GM18870 (cell line): ENCODE data around the gene ITGA3.

Source experiments
- ATAC-seq: cut with Tn5 transposase; IDR thresholded peaks from one replicate; pipeline ENCODE4 v1.9.1; 2021; ENCODE audit warnings: moderate library complexity; ENCODE audit not compliant: unreplicated experiment

The ITGA3 gene

DNA sequence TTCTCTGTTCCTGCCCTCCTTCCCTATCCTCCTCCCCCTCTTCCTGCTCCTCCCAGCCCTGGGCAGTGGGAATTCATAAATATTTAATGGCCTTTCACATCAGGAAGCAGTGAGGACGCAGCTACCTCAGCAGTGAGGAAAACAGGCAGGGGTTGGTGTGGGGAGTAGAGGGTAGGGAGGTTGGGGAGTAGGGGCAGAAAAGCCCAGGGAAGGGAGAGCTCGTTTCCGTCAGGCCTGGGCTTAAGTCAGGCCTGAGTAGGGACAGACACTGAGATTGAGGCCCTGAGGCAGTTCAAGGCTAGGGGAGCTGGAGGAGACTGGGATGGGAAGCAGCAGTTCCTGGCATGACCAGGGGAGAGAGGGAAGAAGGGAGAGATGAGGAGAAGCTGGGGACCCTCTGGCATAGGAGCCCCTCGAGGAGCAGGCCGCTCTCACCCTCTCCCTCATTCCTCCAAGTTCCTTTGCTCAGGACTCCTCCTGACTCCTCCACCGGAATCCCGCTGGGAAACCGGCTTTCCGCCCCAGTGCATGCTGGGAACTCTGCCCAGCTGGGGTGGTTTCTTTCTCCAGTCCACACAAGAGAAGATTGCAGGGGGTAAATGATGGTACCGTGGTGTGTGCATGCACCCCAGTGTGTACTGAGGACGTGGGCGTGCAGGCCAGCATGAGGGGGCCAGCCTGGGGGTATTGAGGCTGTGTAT, 67.9 kb downstream of the ITGA3 start:
- no peak for ATAC-seq

DNA sequence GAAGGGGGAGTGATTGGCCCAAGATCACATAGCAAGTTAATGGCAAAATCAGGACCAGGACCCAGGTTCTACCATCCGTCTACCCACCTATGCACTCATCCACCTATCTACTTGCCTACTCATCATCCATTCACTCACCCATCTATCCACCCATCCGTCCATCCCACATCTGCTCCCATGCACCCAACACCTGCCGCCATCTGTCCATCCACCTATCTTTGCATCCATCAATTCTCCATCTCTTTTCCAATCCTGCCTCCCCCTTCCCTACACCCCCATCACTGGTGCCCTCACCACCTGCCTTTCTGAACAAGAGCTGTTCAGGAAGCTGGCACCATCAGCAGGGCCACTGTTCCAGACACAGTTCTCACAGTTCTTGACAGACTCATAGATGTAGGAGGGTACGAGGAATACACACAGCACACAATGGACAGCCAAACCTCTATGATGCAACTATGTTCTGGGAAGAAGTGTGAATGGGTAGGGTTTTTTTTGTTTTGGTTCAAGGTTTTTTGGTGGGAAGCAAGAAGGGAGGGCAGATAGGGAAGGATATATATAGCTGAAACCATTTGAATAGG, 69.6 kb downstream of the ITGA3 start:
- no peak for ATAC-seq

DNA sequence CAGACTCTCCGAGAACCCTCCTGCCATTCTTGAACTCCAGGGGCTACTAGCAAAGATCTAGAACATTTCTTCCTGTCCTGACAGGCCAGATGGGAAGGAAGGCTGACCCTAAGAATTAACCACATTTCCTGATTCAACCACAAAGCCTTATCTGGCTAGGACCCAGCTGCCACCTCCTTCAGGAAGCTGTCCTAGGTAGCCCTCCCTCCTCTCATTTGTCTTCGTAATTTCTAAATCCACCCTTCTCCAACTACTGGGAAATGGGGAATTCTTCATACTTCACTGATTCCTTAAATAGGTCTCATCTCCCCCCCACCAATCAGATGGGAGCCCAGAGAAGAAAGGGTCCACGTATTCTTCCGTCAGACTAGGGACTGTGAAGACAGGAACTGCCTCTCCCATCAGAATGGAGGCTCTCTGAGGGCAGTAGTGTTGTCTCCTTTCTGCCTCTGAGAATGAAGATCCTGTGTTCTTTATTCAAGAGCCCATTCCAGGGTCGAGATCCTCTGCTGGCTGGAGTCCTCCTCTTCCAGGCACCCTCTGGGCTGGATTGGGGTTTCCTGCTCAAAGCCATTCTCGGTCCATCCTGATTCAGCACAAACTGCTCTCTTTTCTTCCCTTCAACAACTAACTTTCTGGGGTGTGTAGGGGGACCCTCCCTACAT, 71.9 kb downstream of the ITGA3 start:
- ATAC-seq = no peak

DNA sequence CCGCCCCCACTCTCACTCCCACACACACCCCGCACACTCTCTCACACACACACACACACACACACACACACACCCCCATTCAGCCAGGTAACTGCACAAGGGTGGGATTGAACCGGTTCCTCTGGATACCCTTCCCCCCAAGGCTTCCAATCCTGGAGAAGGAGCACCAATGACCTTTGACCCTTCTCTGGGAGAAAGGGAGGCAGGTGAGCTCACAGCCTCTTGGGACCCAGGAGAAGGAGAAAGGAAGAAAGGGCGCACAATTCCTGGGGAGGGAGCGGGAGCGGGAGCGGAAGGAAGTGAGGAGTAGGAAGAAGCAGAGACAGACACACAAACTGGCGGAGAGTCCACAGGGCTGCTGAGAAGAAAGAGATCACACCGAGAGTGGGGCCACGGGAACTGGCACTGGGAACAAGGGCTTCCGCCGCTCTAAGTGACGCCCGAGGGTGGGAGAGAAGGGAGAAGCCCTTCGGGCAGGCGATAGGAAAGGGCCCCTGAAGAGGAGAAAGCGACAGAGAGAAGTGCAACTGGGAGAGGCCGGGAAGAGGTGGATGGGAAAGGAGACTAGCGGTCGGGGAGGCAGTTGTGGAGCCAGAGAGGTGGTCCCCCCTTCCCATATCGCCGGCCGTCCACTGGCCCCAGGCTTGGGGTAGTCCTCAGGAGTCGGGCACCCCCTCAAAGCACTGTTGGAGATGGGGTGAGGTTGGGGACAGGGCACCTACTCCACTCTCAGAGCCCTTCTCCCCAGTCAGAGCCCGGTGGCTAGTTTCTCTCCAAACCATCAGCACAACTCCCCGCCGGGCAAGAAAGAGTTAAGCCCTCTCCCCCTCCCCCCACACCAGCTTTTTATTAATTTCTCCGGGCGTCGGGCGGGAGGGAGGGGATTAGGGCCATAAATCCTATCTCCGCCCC, 72.8 kb downstream of the ITGA3 start:
- no peak for ATAC-seq

DNA sequence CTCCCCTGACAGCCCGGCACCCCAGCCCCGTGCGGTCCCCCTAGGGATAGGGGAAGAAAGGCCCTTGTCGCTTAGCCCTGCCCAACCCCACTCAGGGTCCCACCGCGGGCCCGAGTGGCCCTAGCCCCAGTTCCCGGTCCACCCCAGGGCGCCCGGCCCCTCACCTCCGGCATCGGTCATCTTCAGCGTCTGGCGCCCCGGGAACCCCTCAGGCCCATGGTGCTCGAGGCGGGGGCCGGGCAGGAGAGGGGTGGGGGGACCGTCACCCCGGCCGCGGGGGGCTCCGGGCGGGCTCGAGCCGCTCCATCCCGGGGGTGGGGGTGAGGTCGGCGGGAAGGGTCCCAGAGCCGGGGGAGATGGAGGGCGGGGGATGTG, 73.4 kb downstream of the ITGA3 start:
- ATAC-seq = no peak

DNA sequence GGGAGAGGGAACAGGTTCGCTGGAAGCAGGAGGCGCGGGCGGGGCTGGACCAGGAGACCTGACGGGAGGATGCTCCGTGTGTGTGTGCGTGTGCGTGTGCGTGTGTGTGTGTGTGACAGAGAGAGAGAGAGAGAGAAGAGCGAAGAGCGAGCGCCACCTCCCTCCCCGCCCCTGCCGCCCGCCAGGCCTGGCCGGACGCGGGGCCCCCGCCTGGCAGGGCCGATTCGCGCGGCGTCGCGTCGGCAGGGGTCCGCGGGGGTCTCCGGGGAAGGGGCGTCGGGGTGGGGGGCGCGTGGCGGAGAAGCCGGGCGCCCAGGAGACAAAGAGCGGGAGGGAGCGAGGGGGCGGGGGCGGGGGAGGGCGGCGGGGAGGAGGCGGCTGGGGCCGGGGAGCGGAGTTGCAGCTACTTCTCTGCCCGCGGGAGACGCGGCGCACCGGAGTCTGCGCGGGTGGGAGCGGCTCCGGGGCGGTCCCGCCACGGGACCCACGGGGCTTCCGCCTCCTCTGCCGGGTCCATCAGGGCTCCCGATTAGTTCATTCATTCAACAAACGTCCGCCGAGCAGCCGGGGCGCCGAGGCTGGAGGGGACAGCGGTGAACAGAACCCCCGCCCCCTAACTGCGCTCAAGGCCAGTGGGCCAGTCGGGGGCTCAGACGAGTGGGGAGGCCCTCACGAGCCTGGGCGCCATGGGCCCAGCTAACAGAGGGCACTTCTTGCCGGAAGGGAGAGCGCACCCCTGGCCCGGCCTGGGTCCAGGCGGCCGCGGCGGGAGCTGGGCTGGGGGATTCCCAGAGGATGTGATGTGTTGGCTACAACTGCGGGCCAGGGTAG, 74.0 kb downstream of the ITGA3 start, which contains the start of gene SAMD14:
Gene SAMD14, minus strand, starts transcription at position 433 of the 831 bp plus-strand sequence. CDS start 5,201 bp downstream, outside the sequence.
- no peak for ATAC-seq

DNA sequence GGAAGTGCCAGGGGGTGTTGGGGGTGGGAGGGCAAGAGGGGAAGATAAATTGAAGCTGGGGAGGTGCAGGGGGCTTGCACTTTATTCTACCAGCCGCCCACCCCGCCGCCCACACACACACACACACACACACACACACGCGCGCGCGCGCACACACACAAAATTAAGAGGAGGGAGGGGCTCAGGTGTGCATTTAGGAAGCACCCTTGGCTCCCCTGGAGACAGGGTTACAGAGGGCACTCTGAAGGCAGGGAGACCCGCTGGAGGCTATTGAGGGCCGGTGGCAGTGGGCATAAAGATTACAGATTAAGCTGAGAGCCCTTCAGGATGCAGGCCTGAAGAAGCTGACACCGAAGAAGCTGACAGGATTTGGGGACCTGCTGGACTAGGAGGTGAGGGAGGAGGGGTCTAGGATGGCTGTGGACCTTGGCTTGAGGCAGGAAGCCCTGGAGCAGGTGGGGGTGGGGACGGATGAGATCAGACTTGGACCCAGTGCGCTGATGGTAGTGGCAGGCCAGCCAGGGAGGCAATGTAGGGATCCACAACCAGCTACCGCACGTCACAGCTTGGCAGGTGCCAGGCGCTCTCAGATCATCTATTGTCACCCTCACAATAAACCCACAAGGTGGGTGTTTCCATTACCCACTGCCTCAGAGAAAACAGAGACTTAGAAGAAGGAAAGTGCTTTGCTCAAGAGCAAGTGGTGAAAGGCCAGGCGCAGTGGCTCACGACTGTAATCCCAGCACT, 74.8 kb downstream of the ITGA3 start:
- no peak for ATAC-seq

DNA sequence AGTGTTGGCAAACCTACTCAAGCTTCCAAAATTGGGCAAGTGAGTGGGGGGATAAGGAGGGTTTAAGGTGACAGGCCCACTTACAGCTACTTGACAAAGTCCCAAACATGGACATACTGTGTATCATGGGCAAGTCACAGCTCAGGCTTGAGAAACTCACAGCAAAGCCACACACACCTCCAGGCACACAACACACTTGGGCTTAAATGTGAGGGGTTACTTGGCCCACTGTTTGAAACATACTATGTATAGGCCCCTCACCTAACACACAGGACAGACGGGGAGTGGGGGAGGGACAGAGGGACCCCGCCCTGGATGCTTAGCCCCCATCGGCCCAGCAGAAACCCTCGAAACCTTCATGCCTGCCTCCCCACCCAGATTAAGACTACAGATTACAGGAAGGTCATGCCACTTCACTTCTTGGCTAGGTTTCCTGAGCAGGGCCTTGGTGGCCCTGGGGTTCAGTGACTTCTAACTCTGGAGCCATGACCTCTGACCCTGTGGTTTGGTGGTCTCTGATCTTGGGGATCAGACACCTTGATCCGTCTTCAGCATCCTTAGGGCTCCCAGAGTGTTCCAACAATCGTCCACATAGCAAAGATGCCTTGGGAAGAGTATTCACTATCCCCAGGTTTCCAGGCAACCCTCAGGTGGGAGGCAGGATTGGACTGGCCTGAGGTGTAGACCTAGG, 76.3 kb downstream of the ITGA3 start:
- ATAC-seq = no peak

DNA sequence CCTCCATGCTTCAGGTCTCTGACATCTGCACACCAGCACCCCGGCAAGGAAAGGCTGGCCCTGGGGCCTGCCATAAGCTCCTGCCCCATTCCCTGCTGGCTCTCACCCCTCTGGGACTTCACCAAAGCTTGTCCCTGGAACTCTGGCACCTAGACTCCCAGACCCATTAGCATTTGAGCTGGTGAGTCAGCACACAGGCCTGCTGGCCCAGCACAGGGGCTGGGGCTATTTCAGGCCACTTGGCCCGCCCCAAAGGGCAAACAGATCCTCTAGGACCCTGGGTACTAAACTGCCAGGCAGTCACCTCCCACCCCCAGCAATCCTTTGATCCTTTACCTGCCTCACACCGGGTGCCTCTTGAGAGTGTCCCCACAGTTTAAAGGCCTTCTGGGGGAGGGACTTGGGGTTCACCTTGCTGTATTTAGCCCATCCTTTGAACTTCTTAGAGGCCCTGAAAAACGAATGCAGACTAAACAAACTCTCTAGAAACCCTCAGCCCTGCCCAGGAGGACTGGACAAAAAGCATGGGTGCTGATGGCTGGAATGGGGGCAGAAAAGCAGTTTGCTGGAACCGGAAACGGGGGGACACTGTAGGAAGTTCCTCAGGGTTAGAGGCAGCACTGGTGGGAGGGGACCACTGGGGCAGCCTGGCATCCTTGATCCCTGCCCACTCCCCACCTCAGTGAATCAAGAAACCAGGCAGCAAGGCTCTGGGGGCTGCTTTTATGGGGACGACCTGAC, 77.3 kb downstream of the ITGA3 start:
- ATAC-seq = no peak

DNA sequence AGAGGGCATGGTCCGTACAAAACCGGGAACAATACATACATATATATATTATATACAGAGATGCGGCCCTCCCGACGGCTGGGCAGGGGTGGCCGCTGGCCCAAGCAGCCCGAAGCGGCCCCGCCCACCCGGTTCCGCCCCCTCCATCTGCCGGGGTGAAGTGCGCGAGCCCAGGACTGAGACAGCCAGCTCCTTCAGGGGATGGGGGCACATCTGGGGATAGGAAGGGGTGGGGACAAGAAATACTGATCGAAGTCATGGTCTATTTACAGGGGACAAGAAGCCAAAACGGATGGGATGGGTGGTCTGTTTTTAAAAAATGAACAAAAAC, 77.8 kb downstream of the ITGA3 start:
- ATAC-seq = no peak

DNA sequence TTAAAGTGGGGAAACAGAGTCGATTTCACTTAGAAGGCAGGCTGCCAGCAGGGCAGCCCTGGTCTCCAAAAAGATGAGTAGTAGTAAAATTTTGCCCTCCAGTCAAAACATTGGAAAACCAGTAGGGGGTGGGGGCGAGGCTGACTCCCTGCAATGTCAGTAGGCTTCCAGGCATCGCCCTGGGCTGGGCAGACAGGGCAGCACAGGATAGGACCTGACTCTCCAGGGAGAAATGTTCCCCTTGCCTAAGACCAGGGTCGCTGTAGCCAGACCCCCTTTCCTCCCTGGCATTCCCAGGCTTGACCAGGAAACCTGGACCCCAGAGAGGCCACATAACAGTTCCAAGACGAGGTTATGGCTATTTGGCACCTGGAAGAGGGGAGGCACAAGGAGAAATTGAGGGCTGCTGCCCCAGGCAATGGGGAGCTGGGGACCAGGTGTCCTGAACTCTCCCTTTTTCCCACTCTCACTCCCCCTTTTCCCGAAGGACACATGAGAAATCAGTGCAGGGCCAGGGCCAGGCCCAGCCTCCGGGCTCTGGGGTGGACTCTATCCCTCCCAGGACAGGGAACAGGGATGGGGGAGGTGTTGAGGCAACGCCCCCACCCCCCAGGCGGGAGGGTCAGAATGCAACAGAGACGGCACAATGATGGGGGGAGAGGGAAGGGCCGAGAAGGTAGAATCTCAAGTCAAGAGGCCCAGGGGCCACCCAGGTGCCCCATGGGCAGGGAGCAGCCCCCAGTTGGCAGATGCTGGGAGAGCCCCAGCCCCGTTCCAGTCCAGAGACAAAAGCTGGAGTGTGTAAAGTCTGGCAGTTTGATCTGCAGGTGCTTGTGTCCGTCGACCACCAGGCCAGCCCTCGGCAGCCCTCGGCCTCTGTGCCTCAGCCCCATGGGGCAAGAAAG, 78.5 kb downstream of the ITGA3 start:
- ATAC-seq = no peak

DNA sequence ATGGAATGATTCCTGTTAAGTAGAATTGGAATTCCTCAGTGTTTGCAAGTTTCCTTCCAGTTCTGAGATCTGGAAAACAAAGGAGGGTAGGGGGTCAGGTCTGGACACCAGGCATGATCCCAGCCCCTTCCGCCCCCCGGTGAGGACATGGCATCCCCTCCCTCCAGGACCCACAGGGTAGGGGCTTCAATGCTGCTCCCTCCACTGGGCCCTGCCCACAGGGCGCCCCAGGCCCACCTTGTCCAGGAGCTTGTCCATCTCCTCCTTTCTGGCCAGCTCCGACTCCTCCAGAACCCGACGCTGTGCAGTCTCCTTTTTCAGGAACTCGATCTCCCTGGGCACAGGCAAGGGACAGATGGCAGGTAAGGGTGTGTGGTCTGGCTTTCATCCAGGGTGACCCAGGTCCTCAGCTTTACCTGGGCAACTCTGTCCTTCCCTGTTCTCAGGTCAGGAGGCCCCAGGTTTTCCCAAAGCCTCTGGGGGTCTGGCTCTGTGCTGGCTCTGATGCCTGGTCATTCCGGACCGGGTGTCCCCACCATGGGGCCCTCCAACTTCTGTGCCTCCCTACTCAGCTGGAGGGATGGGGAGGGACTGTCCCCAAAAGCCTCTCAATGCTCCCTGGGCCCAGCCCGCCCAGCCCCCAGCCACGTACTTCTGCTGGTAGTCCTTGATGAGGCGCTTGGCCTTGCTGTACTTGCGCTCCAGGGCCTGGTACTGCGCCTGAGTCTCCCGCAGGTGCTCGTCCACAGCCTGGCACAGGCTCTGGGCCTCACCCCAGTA, 79.6 kb downstream of the ITGA3 start:
- no peak for ATAC-seq

DNA sequence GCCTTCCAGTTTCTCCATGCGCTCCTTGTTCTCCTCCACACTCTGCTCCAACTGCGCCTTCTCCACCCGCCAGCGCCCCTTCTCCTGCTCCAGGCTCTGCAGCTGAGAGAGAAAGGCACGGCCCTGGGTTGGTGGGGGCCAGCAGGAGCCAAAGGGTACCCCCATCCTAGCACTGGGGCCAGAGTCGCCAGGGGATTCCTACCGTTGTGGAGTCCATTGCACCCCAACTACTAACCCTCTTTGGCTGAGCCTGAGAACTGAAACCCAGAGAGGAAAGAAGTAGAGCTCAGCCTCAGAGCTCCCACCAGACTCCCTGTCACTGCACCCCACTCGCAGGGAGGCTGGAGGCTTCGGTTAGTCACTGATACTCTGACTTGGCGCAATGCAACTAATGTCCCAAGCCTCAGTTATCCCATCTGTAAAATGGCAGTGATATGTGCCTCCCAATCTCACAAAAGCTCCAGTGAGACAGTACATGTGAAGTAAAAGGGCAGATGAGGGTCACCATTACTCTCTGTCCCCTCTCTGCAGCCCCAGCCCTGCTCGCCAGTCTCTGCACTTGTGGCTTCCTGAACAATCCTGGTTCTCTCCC, 80.3 kb downstream of the ITGA3 start:
- no peak for ATAC-seq

DNA sequence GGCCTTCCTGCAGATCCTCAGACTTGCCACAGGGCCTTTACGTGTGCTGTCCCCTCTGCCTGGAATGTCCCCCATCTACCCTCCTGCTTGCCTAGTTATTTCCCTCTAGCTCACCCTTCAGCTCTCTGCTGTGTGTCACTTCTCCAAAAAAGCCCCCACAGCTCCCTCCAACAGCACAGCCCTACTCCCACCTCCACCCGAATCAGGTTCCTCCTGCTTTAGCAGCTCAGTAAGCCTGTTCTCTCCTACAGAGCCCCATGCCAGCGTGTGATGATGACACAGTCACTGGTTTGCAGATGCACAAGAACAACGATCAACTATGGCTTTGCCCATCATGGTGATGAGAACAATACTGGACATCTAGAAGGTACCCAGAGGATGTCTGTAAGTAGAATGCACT, 81.1 kb downstream of the ITGA3 start:
- no peak for ATAC-seq

DNA sequence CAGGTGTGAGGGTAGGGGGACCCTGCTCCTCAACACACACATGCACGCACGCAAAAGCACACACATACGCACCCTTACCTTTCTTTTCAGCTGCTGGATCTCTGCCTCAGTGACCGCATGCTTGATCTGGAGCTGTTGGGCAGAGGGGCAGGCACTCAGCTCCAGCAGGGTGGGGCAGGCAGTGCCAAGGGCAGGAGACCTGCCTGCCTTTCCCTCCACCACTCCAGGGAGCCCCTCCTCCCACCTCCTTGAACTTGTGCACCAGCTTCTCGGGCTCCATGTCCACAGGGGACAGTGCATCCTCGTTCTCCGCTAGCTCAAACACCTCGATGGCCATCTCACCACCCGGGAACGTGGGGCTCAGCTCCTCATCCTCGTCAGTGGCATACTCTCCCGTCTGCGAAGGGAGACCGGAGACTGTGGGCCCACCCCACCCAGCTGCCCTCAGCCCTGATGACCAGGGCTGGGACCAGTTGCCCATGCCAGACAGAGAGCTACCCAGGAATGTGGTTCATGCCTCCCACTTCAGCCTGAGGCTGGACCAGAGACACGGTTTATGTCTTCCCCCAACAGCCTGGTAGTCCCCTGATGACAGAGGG, 83.4 kb downstream of the ITGA3 start:
- ATAC-seq = no peak
